HG02763 (cell line): Measurements from ENCODE around the gene APH1B.
"Not testable (repeated sequence)": the region's sequence is repeated elsewhere in the genome, so short reads cannot be mapped to it uniquely, and the experiment has no call there.

ENCODE experiments used
- ATAC-seq: cut with Tn5 transposase; IDR thresholded peaks from one replicate; pipeline ENCODE4 v1.9.1; 2021; ENCODE audit warnings: mild to moderate bottlenecking, moderate library complexity; ENCODE audit not compliant: unreplicated experiment

The APH1B gene

DNA sequence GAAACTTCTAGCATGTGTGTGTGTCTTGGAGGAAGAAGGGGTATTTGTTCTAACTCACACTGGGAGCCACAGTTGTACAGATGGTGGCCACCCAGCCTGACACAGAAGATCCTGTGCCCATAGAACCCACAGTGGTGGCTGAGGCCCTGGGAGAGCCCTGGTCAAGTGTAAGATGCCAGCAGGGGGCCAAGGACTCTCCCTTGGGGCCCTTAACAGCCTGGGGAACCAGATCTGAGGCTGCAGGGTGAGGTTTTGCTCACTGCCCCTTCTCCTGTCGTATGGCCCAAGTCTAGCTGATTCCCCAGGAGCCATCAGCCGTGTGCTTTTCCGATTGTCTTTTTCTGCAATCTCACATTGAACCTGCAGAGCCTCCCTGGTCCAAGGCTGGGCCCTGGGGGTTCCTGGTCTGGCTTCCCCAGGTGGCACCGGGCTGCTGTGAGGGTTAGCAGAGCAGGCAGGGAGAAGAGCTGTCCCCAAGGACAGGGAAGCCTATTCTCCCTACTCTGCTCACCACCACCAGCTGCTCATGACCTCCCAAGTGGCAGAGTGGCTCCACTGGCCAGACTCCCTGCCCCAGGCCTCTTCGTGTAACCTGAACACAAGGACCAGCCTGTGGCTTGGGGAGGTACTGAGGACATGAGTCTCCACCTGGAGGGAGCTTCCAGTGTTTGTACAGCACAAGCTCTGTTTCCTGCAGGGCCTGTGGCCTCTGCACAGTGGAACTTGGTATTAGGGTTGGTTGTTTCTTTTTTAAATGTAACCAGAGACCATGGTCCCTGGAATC lies 52.4 kb downstream of the APH1B start:
- ATAC-seq, result no peak

- ATAC-seq, result no peak
Observed at GRCh38 chr15:63330926-63331325, 53.5 kb downstream of the APH1B start.

GRCh38 chr15:63331456-63331855 lies 54.1 kb downstream of the APH1B start:
- ATAC-seq, result no peak

DNA sequence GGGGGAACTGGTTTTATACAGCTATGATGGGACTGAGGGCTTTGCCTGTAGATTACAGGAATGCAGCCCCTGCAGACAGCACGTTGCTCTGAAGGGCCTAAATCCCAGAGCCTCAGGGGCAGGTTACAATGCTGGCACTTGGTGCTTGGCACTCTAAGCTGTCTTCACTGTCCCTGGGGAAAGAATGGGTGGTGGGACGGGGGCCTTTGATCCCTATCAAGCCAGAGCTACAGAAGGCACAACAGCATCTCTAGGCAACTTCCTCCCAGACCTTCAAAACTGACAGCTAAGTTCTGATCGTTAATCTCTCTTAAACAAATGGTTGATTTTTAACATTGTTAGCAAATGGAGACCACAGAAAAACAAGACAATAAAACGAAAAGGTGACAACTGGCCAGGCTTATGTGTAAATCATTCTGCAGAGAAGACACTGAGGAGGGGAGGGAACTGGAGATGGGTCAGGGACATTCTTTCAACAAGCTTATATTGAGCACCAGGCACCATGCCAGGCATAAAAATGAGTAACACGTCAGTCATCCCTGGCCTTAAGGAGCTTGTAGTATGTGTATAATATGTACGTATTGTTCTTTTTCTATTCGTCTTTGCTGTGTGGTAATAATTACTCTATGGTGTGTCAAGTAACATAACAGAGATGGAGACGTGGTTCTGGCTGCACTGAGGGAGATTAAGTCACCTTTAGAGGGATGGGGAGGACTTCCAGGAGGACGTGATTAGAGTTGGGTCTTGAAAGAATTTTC lies 55.1 kb downstream of the APH1B start:
- ATAC-seq, result no peak

DNA sequence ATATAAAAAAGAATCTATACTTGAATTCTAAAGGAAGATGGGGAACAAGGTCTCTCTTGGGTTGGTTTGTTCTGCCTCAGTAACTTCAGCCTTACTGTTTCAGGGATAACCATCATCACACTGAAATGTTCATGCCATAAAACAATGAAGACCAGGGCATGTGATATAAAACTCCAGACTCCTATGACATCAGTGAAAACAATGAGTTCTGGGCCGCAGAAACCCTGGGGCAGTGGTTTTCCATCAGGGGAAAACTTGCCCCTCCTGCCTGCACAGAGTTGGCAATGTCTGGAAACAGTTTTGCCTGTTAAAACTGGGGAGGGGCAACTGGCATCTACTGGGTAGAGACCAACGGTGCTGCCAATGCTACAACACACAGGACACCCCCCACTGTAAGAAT lies 57.4 kb downstream of the APH1B start:
- no peak for ATAC-seq

GRCh38 chr15:63335543-63336240 lies 58.3 kb downstream of the APH1B start:
- no peak for ATAC-seq

- no peak for ATAC-seq
Observed at GRCh38 chr15:63337046-63337445, 59.6 kb downstream of the APH1B start.

- no peak for ATAC-seq
Observed at GRCh38 chr15:63338170-63338569, 60.8 kb downstream of the APH1B start.

GRCh38 chr15:63339006-63339766 lies 61.8 kb downstream of the APH1B start:
- no peak for ATAC-seq

- no peak for ATAC-seq
Observed at GRCh38 chr15:63339836-63340235, 62.4 kb downstream of the APH1B start.

DNA sequence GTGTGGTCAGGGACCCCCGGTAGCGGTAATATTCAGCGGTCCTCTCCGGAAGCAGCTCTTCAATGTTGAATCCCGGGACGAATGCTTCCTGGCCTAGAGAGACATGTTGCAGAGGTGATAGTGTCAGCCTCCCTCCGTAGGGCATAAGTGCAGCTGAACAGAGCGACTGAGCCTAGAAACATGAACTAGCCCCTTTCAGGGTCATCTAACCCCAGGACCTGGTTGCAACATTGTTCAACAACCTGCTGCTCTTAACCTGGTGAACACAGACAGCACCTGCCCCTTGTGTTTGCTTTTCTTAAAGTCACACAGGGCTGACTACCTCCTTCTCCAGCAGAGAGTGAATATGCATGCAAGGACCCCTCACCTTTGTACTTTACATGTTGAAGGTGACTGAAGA lies 62.9 kb downstream of the APH1B start:
- no peak for ATAC-seq

DNA sequence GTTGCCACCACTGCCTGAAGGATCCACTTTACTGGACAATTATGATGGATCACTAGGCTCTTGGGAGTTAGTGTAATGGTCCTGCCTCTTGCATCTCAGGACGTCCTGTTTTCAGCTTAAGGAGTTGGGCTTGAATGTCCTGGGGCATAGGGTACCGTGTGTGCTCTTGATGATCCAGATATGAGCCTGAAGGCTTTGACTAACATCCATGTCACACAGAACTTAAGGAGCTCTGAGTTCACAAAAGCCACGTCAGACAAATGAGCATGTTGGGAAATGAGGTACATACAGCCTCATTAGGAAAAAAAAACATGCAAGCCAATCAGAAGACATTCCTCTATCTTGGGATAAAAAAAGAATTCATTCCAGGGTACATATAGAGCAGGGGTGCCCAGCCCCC lies 63.5 kb downstream of the APH1B start:
- no peak for ATAC-seq

- ATAC-seq, result no peak
Observed at GRCh38 chr15:63341898-63342297, 64.5 kb downstream of the APH1B start.

DNA sequence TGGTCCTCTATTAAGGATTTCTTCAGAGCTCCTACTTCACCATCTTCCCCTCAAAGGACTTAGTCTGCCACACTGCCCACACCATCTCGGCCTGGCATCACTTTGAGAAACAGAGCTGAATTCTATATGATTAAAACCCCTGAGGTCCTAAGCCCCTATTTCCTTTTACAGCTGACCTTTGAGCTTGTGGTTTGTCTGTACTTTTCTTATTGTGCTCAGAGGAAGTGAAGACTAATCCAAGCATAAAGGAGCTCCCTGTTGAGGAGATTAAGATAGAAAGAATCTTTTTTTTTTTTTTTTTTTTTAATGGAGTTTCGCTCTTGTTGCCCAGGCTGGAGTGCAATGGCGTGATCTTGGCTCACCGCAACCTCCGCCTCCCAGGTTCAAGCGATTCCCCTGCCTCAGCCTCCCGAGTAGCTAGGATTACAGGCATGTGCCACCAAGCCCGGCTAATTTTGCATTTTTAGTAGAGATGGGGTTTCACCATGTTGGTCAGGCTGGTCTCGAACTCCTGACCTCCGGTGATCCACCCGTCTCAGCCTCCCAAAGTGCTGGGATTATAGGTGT lies 65.7 kb downstream of the APH1B start:
- not testable (repeated sequence) for ATAC-seq

DNA sequence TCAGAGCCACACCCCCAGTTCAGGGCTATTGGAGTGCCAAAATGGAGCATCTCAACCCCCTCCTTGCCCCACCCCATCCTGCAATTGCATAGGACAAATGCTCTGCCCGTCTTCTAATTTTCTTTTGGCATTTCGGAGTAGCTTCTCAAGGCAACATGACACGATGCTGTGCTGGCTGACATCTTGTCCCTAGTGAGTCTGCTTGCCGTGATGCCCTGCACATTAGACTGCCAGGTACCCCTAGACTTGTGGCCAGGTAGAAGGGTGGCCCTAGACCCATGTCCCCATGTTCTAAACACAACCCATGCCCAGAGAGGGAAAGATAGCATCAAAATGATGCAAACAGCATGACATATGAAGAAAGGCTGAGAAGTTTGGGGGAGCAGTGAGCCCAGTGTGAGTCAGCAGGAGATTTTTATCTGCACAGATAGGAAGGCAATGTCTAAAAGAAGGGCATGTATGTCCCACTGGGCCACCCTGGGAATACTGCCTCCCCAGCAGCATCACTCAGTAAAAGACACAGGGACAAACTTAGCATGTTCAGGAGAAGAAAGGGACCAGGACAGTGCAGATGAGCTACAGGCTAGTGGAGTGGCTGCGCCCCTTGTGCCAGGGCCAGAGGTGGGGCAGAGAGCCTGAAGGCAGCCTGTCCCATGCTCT lies 67.5 kb downstream of the APH1B start:
- ATAC-seq, result no peak

DNA sequence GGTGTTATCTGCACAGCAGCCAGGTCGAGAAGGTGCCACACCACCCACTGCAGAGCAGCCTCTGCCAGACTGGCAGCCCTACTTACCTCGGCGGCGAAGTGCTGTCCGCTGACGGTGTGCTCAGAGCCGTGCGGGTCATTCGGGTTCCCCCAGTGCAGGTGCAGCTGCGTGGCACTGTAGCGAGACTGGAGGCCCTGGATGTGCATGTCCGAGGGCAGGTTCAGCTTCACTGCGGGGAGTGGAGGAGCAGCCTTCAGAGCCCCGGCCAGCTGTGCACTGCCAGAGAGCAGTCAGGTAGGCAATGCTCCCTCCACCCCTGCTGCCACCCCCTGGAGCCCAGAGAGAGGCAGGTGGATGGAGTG lies 68.0 kb downstream of the APH1B start:
- no peak for ATAC-seq

- no peak for ATAC-seq
Observed at GRCh38 chr15:63347074-63347857, 69.9 kb downstream of the APH1B start.

GRCh38 chr15:63348392-63348791 lies 71.0 kb downstream of the APH1B start:
- no peak for ATAC-seq

DNA sequence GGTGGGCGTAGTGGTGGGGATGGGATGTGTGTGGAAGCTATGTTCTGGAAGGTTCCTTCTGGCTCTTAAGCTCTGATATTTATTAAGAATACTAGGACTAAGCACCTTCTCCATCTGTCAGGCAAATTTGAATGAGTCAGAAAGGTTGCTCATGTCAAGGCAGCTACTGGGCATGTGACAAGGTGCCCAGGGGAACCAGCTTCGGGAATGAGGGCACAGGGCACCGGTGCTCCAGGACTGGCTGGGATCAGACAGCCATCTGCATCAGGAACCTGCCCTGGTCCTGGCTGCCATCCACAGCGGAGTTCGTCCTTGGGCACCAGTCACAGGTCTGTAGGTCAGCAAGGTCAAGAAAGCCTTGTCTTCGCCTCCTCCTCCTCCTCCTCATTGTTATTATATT lies 71.8 kb downstream of the APH1B start:
- no peak for ATAC-seq
